HCT116 (cell line): ENCODE data around the gene TRPM3. TPM values are rescaled to one million over a fixed set of nuclear protein-coding genes. Genes with fewer than 3 reads are reported as not detected.

Experiments used
- ATAC-seq: fragments of 200-7000 bp; cut with Tn5 transposase; 2 replicates; pipeline ENCODE4 v1.9.1; 2020; ENCODE audit warnings: mild to moderate bottlenecking, moderate library complexity
- BruUV-seq: library from RNA; stranded (reverse); fragments of 400-500 nt; replicated peaks from 2 replicates; lab custom pipeline; 2021; lab: Mats Ljungman, UMichigan
- CTCF ChIA-PET: fragments of 300-600 bp; sonication (Branson Sonifier 250); formaldehyde crosslinking; loops from one replicate; lab custom pipeline; 2021; ENCODE audit warnings: antibody characterized with exemption; lab: Charles Lee
- POLR2A ChIA-PET: fragments of 300-600, 350-600 bp; sonication (Branson Sonifier 250); formaldehyde crosslinking; loops from one replicate; lab custom pipeline; 2021; ENCODE audit warnings: antibody characterized with exemption; lab: Charles Lee
- RAD21 ChIA-PET, 2 experiments: fragments of 300-600 bp; sonication (Branson Sonifier 250); formaldehyde crosslinking; loops; one replicate each; lab custom pipeline; 2023; ENCODE audit warnings: low total read pairs in 2 of 2; ENCODE audit not compliant: uncharacterized antibody in 2 of 2, unreplicated experiment in 2 of 2, low non-redundant PET in 1 of 2; lab: Charles Lee
- DNase-seq: peaks from one replicate; pipeline ENCODE4 v3.0.0-alpha.2; 2010; ENCODE audit warnings: low read depth, low spot score
- H2AFZ ChIP-seq: fragments of 200-600 bp; shearing (Covaris generic), sonication (generic); 2 replicates; pipeline ENCODE4 v1.6.1; 2017; ENCODE audit warnings: low read depth, mixed run types, mixed read lengths, antibody characterized with exemption, low read length; ENCODE audit not compliant: poor library complexity, severe bottlenecking
- H3K27ac ChIP-seq: 2 replicates; pipeline ENCODE4 v1.5.1; 2012; ENCODE audit warnings: low read depth, low read length
- H3K27me3 ChIP-seq: fragments of 200-600 bp; sonication (generic); 2 replicates; pipeline ENCODE4 v1.6.1; 2016; ENCODE audit warnings: mixed run types, low read length, mixed read lengths; ENCODE audit not compliant: insufficient read depth
- H3K36me3 ChIP-seq, 2 experiments: fragments of 200-500 bp in 1 of 2; fragments of 200-600 bp in 1 of 2; sonication (Bioruptor generic) in 1 of 2; sonication (generic) in 1 of 2; 2 replicates each; pipeline versions ENCODE4 v1.5.1 to v1.6.1; 2014 to 2016; ENCODE audit warnings: low read length in 2 of 2, inconsistent platforms in 1 of 2, mixed read lengths in 1 of 2, mixed run types in 1 of 2; ENCODE audit not compliant: insufficient read depth in 2 of 2, control insufficient read depth in 1 of 2
- H3K4me1 ChIP-seq, 2 experiments: fragments of 200-600 bp in 1 of 2; sonication (generic) in 1 of 2; 2 replicates each; pipeline versions ENCODE4 v1.5.1 to v1.6.1; 2012 to 2017; ENCODE audit warnings: low read length in 2 of 2, inconsistent platforms in 1 of 2, mild to moderate bottlenecking in 1 of 2, mixed read lengths in 1 of 2, mixed run types in 1 of 2, moderate library complexity in 1 of 2; ENCODE audit not compliant: insufficient read depth in 2 of 2, control insufficient read depth in 1 of 2
- H3K4me2 ChIP-seq: fragments of 200-600 bp; sonication (generic); 2 replicates; pipeline ENCODE4 v1.6.1; 2017; ENCODE audit warnings: mixed run types, low read length, mixed read lengths
- H3K4me3 ChIP-seq, 2 experiments: fragments of 200-600 bp in 1 of 2; sonication (generic) in 1 of 2; replicated peaks in 1 of 2; 2 replicates each; pipeline ENCODE4 v1.5.1; 2011 to 2016; ENCODE audit warnings: low read length in 2 of 2, control low read depth in 1 of 2, low read depth in 1 of 2, mild to moderate bottlenecking in 1 of 2, mixed read lengths in 1 of 2, mixed run types in 1 of 2
- H3K79me2 ChIP-seq: fragments of 200-600 bp; sonication (generic); 2 replicates; pipeline ENCODE4 v1.6.1; 2017; ENCODE audit warnings: mild to moderate bottlenecking, mixed run types, low read length, moderate library complexity, mixed read lengths; ENCODE audit not compliant: insufficient read depth
- H3K9ac ChIP-seq: fragments of 200-600 bp; sonication (generic); 2 replicates; pipeline ENCODE4 v1.6.1; 2016; ENCODE audit warnings: low read length, mixed read lengths
- H3K9me2 ChIP-seq: fragments of 200-600 bp; sonication (generic), shearing (Covaris generic); 2 replicates; pipeline ENCODE4 v1.6.1; 2017; ENCODE audit warnings: mixed run types, mild to moderate bottlenecking, moderate library complexity; ENCODE audit not compliant: insufficient read depth
- H3K9me3 ChIP-seq, 2 experiments: fragments of 200-500 bp in 1 of 2; fragments of 200-600 bp in 1 of 2; sonication (Bioruptor generic) in 1 of 2; sonication (generic) in 1 of 2; 2 replicates each; pipeline ENCODE4 v1.6.1; 2014 to 2017; ENCODE audit warnings: low read length in 2 of 2, mixed read lengths in 2 of 2, inconsistent platforms in 1 of 2, low read depth in 1 of 2, mild to moderate bottlenecking in 1 of 2, mixed run types in 1 of 2, moderate library complexity in 1 of 2; ENCODE audit not compliant: control insufficient read depth in 1 of 2, insufficient read depth in 1 of 2
- H4K20me1 ChIP-seq: fragments of 200-600 bp; sonication (generic), shearing (Covaris generic); 2 replicates; pipeline ENCODE4 v1.6.1; 2017; ENCODE audit warnings: mixed run types, mild to moderate bottlenecking, moderate library complexity; ENCODE audit not compliant: insufficient read depth
- ATF3 ChIP-seq: IDR thresholded peaks from 2 replicates; pipeline ENCODE4 v1.6.1; 2012
- CBX3 ChIP-seq: IDR thresholded peaks from 2 replicates; pipeline ENCODE4 v1.6.1; 2012; ENCODE audit warnings: low read depth
- EZH2 ChIP-seq: fragments of 200-600 bp; sonication (generic); IDR thresholded peaks from 2 replicates; pipeline ENCODE4 v1.6.1; 2017; ENCODE audit warnings: antibody characterized with exemption, mixed run types
- EZH2phosphoT487 ChIP-seq: fragments of 200-600 bp; IDR thresholded peaks from 2 replicates; pipeline ENCODE4 v1.6.1; 2018; ENCODE audit warnings: antibody characterized with exemption, borderline replicate concordance
- FOSL1 ChIP-seq: IDR thresholded peaks from 2 replicates; pipeline ENCODE4 v1.6.1; 2012; ENCODE audit warnings: low read depth
- JUND ChIP-seq: IDR thresholded peaks from 2 replicates; pipeline ENCODE4 v1.6.1; 2012
- SIN3A ChIP-seq: IDR thresholded peaks from 2 replicates; pipeline ENCODE4 v1.6.1; 2012; ENCODE audit warnings: low read depth
- YY1 ChIP-seq: IDR thresholded peaks from 2 replicates; pipeline ENCODE4 v1.6.1; 2011; ENCODE audit warnings: low read length, low read depth, moderate library complexity, mild to moderate bottlenecking; ENCODE audit not compliant: insufficient replicate concordance; ENCODE audit errors: extremely low read depth
- ZBTB33 ChIP-seq: IDR thresholded peaks from 2 replicates; pipeline ENCODE4 v1.6.1; 2011; ENCODE audit warnings: mild to moderate bottlenecking, low read length, moderate library complexity; ENCODE audit not compliant: insufficient replicate concordance; ENCODE audit errors: extremely low read depth
- ZNF274 ChIP-seq: fragments of 200-500 bp; sonication (Bioruptor generic); IDR thresholded peaks from 2 replicates; pipeline ENCODE4 v1.6.1; 2014; ENCODE audit warnings: mild to moderate bottlenecking, low read depth, low read length, inconsistent platforms
- intact Hi-C: fragments of 100-400 bp; cut with micrococcal nuclease; formaldehyde crosslinking; loops from 2 replicates; pipeline ENCODE4 v1.10.0; 2022
- total RNA-seq: library from RNA; stranded (reverse); gene quantifications from one replicate; pipeline ENCODE4 v1.2.1, GENCODE V29; 2021; ENCODE audit not compliant: unreplicated experiment
- TF ChIP-seq, protein P1 (sequence below): IDR thresholded peaks from 2 replicates; pipeline ENCODE4 v1.6.1; 2012; ENCODE audit warnings: low read depth
- TF ChIP-seq, protein P2 (sequence below): IDR thresholded peaks from 2 replicates; pipeline ENCODE4 v1.6.1; 2012
- TF ChIP-seq, protein P3 (sequence below), 3 experiments: fragments of 200-600 bp in 1 of 3; sonication (generic) in 1 of 3; IDR thresholded peaks in 2 of 3; conservative IDR thresholded peaks in 1 of 3; 2 replicates each; pipeline ENCODE4 v1.5.1; 2012 to 2017; ENCODE audit warnings: low read depth in 2 of 3, low read length in 2 of 3, antibody characterized with exemption in 1 of 3, borderline replicate concordance in 1 of 3, control low read depth in 1 of 3, mild to moderate bottlenecking in 1 of 3, mixed read lengths in 1 of 3, mixed run types in 1 of 3, moderate library complexity in 1 of 3; ENCODE audit not compliant: insufficient read depth in 1 of 3

Gene TRPM3
- total RNA-seq, 1 experiment from 2014 or later: not detected

DNA sequence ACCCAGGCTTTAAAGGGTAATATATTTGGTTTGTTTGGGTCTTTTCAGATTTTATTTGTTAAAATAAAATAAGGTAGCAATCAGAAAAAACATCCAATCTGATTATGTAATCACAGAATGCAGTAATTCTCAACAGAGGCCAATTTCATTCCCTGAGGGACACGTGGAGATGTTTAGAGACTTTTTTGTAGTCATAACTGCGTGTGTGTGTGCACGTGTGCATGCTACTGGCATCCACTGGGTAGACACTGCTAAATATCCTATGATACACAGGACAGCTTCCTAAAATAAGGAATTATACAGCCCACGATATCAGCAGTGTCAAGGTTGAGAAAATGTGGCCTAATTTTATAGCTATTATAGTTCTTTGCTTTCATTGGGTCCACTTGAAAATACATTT is 526.2 kb downstream of the TRPM3 start:
- Histone ChIP-seq H2AFZ (no peak overlapping the region), H3K4me2 (no peak overlapping the region), H4K20me1 (no peaks in the 10 kb centered on the region), H3K27ac (no peak overlapping the region), H3K79me2 (no peaks in the 10 kb centered on the region), H3K27me3 (no peaks in the 10 kb centered on the region), H3K9ac (no peak overlapping the region), H3K4me1 (no peaks in the 10 kb centered on the region), H3K36me3 (no peaks in the 10 kb centered on the region), H3K9me3 (no peaks in the 10 kb centered on the region), H3K4me3 (no peak overlapping the region), H3K9me2 (no peaks in the 10 kb centered on the region)
- BruUV-seq: no TSS peak
- TF ChIP-seq, protein P1, sequence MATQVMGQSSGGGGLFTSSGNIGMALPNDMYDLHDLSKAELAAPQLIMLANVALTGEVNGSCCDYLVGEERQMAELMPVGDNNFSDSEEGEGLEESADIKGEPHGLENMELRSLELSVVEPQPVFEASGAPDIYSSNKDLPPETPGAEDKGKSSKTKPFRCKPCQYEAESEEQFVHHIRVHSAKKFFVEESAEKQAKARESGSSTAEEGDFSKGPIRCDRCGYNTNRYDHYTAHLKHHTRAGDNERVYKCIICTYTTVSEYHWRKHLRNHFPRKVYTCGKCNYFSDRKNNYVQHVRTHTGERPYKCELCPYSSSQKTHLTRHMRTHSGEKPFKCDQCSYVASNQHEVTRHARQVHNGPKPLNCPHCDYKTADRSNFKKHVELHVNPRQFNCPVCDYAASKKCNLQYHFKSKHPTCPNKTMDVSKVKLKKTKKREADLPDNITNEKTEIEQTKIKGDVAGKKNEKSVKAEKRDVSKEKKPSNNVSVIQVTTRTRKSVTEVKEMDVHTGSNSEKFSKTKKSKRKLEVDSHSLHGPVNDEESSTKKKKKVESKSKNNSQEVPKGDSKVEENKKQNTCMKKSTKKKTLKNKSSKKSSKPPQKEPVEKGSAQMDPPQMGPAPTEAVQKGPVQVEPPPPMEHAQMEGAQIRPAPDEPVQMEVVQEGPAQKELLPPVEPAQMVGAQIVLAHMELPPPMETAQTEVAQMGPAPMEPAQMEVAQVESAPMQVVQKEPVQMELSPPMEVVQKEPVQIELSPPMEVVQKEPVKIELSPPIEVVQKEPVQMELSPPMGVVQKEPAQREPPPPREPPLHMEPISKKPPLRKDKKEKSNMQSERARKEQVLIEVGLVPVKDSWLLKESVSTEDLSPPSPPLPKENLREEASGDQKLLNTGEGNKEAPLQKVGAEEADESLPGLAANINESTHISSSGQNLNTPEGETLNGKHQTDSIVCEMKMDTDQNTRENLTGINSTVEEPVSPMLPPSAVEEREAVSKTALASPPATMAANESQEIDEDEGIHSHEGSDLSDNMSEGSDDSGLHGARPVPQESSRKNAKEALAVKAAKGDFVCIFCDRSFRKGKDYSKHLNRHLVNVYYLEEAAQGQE: no peak
- TF ChIP-seq SIN3A (no peak), EZH2phosphoT487 (no peak), ZNF274 (no peak), JUND (no peak), YY1 (no peak), CBX3 (no peak), ZBTB33 (no peak), EZH2 (no peak), FOSL1 (no peak), ATF3 (no peak)
- TF ChIP-seq, protein P2, sequence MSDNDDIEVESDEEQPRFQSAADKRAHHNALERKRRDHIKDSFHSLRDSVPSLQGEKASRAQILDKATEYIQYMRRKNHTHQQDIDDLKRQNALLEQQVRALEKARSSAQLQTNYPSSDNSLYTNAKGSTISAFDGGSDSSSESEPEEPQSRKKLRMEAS: no peak
- TF ChIP-seq, protein P3, sequence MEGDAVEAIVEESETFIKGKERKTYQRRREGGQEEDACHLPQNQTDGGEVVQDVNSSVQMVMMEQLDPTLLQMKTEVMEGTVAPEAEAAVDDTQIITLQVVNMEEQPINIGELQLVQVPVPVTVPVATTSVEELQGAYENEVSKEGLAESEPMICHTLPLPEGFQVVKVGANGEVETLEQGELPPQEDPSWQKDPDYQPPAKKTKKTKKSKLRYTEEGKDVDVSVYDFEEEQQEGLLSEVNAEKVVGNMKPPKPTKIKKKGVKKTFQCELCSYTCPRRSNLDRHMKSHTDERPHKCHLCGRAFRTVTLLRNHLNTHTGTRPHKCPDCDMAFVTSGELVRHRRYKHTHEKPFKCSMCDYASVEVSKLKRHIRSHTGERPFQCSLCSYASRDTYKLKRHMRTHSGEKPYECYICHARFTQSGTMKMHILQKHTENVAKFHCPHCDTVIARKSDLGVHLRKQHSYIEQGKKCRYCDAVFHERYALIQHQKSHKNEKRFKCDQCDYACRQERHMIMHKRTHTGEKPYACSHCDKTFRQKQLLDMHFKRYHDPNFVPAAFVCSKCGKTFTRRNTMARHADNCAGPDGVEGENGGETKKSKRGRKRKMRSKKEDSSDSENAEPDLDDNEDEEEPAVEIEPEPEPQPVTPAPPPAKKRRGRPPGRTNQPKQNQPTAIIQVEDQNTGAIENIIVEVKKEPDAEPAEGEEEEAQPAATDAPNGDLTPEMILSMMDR (IDR thresholded peaks at IDR 0.05 in 2 of 3, conservative IDR thresholded peaks at IDR 0.05 in 1 of 3; ENCODE audit: borderline replicate concordance in 1 of 3, insufficient read depth in 1 of 3, low read depth in 2 of 3, low read length in 2 of 3): no peak
- CTCF ChIA-PET: no interaction called here
- ATAC-seq (no peak), DNase-seq (no peak)
- intact Hi-C loops: no loop called here
- POLR2A ChIA-PET: no interaction called here
- RAD21 ChIA-PET: no interaction called here
